ENCODE data around the gene FLT1.

DNA sequence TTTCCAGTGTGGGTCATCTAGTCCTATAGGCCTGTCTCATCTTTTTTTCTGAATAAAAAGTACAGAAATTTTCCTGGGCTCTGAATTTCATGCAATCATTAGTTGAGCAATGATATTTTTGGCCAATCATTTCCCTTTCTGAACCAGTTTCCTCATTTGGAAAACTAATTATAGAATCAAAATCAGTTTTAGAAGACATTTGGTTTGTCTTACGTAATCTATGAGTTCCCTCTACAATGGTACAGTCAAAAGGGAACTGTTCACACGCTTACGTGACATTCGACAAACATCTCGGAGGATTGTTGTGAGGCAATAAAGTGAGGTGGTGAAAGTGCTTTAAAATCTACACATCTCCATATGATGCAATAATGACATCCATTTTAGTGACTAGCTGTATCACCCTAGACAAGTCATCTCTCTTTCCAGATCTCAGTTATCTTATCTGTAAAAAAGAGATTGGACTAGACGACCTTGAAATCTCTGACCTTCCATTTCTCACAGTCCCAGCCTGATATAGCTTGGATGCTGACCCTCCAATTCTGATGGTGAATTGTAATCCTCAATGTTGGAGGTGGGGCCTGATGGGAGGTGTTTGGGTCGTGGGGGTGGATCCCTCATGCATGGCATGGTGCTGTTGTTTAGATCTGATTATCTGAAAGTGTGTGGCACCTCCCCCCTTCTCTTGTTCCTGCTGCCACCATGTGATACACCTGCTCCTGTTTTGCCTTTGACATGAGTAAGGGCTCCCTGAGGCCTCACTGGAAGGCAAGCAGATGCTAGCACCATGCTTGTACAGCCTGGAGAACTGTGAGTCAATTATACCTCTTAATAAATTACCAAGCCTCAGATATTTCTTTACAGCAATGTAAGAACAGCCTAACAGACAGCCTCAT is 26.7 kb downstream of the FLT1 start:
- no peak for TF ChIP-seq SUZ12 (IDR thresholded peaks at IDR 0.05; ENCODE audit: extremely low read depth, insufficient read depth, insufficient read length)
- no peak for TF ChIP-seq YY1 (IDR thresholded peaks at IDR 0.05; ENCODE audit: insufficient read depth, insufficient read length)
- TF ChIP-seq ZNF274 (IDR thresholded peaks at IDR 0.05; ENCODE audit: low read depth, low read length) = no peak

Measured in NT2/D1 (cell line).